ENCODE data around the gene CCDC39.

The CCDC39 gene

DNA sequence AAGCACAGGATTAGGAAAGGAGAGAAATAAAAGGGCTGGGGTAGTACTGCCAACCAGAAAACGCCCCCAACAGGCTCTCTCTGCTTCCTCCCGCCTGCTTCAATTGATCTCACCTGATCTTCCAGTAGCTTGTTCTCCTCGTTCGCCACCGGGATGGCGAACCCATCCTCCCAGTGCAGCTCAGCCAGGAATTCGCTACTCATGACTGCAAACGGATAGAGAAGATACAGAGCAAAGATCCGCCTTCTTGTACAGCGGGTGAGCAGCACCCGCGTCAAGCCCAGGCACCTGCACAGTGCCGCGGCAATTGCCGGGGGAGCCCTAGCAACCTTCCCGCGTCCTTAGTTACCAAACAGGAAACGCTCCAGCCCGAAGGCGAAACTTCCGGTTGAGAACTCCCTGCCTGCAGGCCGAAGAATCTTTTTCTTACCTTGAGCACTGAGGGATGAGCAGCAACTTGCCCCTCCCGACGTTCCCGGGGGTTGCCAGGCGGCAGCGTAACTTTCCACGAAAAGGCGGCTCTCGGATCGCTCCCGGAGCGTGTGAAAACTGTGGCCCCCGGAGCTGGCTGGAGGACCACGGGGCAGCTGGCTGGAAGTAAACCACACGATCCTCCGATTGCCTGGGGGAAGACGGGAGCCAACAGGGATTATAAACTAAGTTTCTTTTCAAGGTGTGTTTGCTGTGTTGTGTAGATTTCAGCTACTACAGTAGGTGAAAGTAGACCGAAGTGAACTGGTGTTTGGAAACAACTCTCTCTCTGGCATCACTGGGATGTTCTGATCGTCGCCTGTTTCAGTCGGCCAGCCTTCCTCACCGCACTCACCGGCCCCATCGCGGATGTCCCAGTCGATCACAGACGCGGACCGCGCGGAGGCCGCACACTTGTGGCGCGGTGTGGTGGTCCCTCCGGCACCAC, at the start of gene CCDC39:
Gene CCDC39, minus strand, starts transcription at position 312 of the 919 bp plus-strand sequence. Its CDS starts 109 bp downstream, at position 203.
- in situ Hi-C loops (cut with HindIII; ENCODE audit: low pct_unique_long_range_greater_than_20kb, low sequenced_read_pairs): no loop called here
- TF ChIP-seq JUND (IDR thresholded peaks at IDR 0.05; ENCODE audit: low read depth): no peak
- peak; percentile 82 to 91 for DNase-seq (ENCODE audit: low read depth in 1 of 2, low spot score in 1 of 2)

DNA sequence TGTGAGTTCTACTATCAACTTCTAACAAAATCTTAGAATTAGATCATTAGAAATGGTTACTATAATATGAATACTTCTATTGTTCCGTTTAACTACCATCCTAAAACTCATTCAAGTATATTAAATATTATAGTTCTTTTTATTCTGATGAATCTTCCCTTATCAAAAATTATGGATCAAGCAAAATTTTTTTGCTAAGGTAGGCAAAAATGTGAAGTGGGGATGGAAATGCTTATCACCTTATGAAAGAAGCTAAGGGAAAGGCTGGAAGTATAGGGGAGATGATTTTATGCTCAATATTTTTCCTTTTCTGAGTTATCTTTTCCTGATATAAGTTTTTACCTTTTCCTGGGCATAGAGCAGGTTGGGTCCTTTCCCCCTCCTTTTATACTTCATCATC, 40.7 kb upstream of the CCDC39 start:
- TF ChIP-seq JUND (IDR thresholded peaks at IDR 0.05; ENCODE audit: low read depth): no peak
- in situ Hi-C loops (cut with HindIII; ENCODE audit: low pct_unique_long_range_greater_than_20kb, low sequenced_read_pairs): no loop called here

DNA sequence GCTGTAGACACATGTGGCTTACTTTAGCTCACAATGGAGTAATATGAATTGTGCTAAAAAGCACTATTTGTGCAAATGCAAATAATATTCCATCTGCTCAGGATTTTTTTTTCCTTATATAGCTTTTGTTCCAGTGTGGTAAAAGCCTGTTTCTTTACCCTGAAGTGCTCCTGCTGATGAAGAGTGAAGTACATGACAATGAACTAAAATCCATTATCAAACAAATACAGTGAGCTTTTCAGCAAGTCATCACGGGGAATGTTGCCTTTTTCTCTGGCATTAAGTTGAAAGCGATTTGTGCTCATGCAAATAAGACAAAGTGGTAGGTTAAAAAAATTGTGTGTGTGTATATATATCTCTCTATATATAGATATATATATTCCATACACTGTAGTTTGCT, 28.6 kb upstream of the CCDC39 start:
- DNase-seq (ENCODE audit: low read depth in 1 of 2, low spot score in 1 of 2): no peak
- in situ Hi-C loops (cut with HindIII; ENCODE audit: low pct_unique_long_range_greater_than_20kb, low sequenced_read_pairs): no loop called here
- no peak for TF ChIP-seq JUND (IDR thresholded peaks at IDR 0.05; ENCODE audit: low read depth)

More for the DNA sequence above, 40.7 kb upstream of the CCDC39 start:
- no peak for DNase-seq (ENCODE audit: low read depth in 1 of 2, low spot score in 1 of 2)

DNA sequence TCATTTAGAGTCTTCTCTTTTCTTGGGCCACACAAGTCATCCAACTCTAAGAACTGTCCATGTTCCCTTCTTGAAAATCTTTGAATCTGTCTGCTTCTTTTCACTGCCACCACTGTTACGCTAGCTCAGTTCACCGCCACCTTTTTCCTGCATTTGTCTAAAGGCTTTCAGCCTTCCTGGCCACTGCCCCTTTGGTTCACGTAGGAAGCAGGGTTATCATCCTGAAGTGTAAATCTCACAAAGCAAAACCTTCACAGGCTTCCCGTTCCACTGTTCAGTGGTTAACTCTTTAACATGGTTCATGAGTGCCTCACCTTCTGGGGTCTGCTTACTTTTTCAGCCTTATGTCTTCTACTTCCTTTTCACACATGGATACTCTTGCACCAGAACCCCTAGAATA, 26.3 kb upstream of the CCDC39 start:
- no peak for TF ChIP-seq JUND (IDR thresholded peaks at IDR 0.05; ENCODE audit: low read depth)
- in situ Hi-C loops (cut with HindIII; ENCODE audit: low pct_unique_long_range_greater_than_20kb, low sequenced_read_pairs): no loop called here
- no peak for DNase-seq (ENCODE audit: low read depth in 1 of 2, low spot score in 1 of 2)

DNA sequence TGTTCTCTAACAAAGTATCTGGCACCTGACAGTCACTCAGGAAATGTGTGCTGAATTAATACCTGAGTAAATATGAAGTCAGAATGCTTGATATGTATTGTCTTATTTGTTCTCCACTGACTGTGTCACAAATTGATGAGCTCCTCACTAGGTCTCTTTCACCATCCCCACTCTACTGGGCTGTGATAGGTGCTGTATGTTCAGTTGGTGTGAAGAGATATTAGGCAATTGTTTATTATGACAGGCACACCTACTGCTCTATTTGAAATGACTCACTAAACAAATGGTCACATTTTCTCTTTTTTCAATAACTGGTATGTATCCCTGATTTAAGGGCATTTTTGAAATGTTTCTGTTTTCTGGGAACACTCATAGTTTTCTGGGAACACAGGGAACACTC, 25.2 kb upstream of the CCDC39 start:
- in situ Hi-C loops (cut with HindIII; ENCODE audit: low pct_unique_long_range_greater_than_20kb, low sequenced_read_pairs): no loop called here
- no peak for DNase-seq (ENCODE audit: low read depth in 1 of 2, low spot score in 1 of 2)
- TF ChIP-seq JUND (IDR thresholded peaks at IDR 0.05; ENCODE audit: low read depth): no peak

DNA sequence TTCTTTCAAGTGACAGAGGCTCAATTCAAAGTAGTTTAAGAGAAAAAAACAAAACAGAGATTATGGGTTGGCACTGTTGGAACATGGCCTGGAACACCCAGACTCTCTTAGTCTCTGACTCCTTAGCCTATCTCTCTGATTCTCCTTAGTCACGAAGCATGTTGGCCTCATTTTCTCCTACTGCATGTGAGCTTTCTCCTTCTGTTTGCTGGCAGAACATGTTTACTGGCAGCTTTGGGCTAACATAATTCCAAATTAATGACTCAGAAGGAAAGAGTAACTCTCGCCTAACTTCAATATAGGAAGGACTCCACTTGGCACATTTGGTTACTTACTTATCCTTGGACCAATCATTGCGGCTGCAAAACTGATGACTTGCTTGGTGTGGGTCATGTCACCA, 21.7 kb upstream of the CCDC39 start:
- TF ChIP-seq JUND (IDR thresholded peaks at IDR 0.05; ENCODE audit: low read depth): no peak
- in situ Hi-C loops (cut with HindIII; ENCODE audit: low pct_unique_long_range_greater_than_20kb, low sequenced_read_pairs): no loop called here
- DNase-seq (ENCODE audit: low read depth in 1 of 2, low spot score in 1 of 2): no peak

DNA sequence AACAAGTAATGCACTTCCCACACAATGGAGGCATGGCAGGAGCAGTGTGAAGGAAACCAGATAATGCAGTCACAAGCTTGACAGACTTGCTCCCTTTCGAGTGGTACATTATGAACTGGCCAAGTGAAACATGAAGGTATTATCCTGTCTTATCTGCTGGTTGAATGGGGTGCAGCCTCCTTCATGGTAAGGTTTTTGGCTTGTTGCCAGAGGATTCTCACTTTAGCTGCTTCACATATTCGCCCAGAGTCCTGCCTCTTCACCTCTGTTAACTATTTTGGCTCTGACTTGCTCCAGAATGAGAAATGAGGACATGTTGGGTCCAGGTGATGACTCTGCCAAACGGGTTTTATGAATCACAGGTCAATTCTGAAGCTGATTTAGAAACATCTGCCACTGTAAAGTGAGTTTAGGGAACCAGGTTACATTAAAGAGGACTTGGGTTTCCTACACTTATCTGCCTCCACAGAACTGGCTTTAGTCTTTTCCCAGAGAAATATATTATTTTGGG, 19.5 kb upstream of the CCDC39 start:
- no peak for TF ChIP-seq JUND (IDR thresholded peaks at IDR 0.05; ENCODE audit: low read depth)
- in situ Hi-C loops (cut with HindIII; ENCODE audit: low pct_unique_long_range_greater_than_20kb, low sequenced_read_pairs): no loop called here
- no peak for DNase-seq (ENCODE audit: low read depth in 1 of 2, low spot score in 1 of 2)

DNA sequence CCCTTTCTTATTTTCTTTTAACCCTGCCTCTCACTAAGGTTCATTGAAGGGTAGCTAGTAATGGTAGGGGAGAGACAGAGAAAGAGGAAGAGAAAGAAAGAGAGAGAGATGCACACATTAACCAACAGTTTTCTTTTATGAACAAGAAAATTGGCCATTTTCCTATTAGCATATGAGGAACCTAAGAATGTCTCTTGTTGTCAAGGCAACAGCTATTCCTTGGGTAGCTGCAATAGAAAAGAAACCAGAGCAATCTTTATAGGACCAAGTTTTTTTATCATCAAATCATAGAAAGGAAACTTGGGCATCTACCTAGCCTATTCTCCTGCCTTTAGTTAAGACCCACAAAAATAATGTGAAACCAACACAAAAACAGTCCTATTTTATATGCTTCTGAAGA, 15.0 kb upstream of the CCDC39 start:
- no peak for TF ChIP-seq JUND (IDR thresholded peaks at IDR 0.05; ENCODE audit: low read depth)
- no peak for DNase-seq (ENCODE audit: low read depth in 1 of 2, low spot score in 1 of 2)
- in situ Hi-C loops (cut with HindIII; ENCODE audit: low pct_unique_long_range_greater_than_20kb, low sequenced_read_pairs): no loop called here

DNA sequence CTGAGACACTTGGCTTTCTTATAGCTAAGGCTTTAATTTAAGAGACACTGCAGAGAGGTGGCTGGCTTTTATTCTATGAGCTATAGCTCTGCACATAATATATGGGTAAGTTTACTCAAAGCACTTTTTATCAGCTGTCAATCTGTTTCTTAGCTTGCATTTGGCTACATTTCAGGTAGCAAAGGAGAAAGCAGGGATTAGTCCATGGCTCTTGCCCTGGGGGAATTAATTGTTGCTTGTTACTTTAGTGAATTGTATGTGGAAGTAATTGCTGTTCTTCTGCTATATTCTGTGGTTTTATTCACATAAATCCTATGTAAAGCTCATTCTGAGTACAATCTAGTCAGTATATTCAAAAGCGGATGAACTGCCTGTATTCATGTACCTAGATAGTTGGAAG, 14.4 kb upstream of the CCDC39 start:
- peak in 1 of 2 experiments; percentile 76 for DNase-seq (ENCODE audit: low read depth in 1 of 2, low spot score in 1 of 2)
- TF ChIP-seq JUND (IDR thresholded peaks at IDR 0.05; ENCODE audit: low read depth): no peak
- in situ Hi-C loops (cut with HindIII; ENCODE audit: low pct_unique_long_range_greater_than_20kb, low sequenced_read_pairs): no loop called here

DNA sequence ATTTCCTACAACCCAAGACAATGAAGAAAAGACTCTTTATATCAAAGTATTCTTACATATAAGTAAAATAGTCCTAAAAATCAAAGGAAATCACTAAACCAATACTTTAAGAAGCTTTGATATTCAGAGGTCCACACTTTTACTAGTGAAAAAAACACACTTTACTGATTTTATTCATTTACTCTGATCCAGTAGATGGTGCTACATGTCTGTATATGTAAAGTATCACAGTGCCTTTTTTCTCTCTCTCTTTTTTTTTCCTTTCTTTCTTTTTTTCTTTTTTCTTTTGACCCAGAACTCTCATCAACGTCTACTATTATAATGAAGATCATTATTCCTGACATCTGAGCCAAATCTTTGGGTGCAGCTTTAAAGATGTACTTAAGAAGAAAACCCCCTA, 10.8 kb upstream of the CCDC39 start:
- DNase-seq (ENCODE audit: low read depth in 1 of 2, low spot score in 1 of 2): peak in 1 of 2 experiments; percentile 35
- in situ Hi-C loops (cut with HindIII; ENCODE audit: low pct_unique_long_range_greater_than_20kb, low sequenced_read_pairs): no loop called here
- TF ChIP-seq JUND (IDR thresholded peaks at IDR 0.05; ENCODE audit: low read depth): no peak

DNA sequence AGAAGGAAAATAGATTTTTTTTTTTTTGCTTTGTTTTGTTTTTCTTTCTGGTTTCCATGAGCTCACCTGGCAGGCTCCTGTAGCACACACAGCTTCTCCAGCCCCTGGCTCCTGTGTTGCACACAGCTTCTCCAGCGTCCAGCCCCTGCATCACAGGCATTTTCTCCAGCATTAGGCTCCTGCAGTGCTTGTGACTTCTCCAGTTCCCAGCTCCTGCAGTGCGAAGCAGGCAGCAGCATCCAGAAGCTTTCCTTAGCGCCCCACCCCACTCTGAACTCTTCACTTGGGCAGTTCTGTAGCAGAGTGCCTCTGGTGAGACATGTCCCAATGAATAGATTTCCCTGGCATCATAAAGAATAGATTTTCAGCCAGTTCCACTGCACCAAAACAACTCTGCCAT, 5.5 kb upstream of the CCDC39 start:
- no peak for DNase-seq (ENCODE audit: low read depth in 1 of 2, low spot score in 1 of 2)

DNA sequence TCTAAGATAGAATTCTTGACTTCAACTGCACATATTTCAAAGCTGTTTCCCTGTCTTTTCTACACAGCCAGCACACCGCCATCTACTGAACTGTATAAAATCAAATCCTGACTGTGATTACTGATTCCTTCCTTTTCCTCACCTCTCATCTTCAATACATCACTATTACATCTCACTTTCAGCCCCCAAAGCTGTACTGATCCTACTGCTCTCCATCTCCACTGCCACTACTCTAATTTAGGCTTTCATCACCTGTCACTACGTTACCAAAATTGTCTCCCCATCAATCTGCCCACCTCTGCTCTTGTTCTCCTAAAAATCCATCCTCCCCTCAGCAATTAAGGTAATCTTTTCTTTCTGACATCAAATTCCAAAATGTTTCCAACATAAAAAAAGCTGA, 4.5 kb upstream of the CCDC39 start:
- no peak for TF ChIP-seq JUND (IDR thresholded peaks at IDR 0.05; ENCODE audit: low read depth)
- in situ Hi-C loops (cut with HindIII; ENCODE audit: low pct_unique_long_range_greater_than_20kb, low sequenced_read_pairs): no loop called here
- no peak for DNase-seq (ENCODE audit: low read depth in 1 of 2, low spot score in 1 of 2)

More for the DNA sequence above, 5.5 kb upstream of the CCDC39 start:
- in situ Hi-C loops (cut with HindIII; ENCODE audit: low pct_unique_long_range_greater_than_20kb, low sequenced_read_pairs): no loop called here
- no peak for TF ChIP-seq JUND (IDR thresholded peaks at IDR 0.05; ENCODE audit: low read depth)

DNA sequence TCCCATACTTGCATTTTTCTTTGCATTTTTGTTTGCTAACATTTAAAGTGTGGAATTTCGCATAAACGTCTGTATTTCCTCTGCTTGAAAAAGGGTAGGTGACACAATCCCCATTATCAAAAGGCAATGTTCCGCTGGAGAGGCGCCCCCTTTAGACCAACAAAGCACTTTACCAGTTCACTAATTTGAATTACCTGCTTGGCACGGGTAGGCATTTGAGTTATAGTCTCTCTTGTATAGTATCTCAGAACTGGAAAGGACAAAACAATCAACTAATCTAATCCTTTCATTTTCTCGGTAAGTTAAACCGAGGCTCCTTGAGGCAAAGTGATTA, 775 bp upstream of the CCDC39 start:
- no peak for TF ChIP-seq JUND (IDR thresholded peaks at IDR 0.05; ENCODE audit: low read depth)
- peak in 1 of 2 experiments; percentile 68 for DNase-seq (ENCODE audit: low read depth in 1 of 2, low spot score in 1 of 2)
- in situ Hi-C loops (cut with HindIII; ENCODE audit: low pct_unique_long_range_greater_than_20kb, low sequenced_read_pairs): no loop called here
